ENCODE results near the gene APOD. TPM values are rescaled to one million over a fixed set of nuclear protein-coding genes. Genes with fewer than 3 reads are reported as not detected.
"Not testable (repeated sequence)": the region's sequence is repeated elsewhere in the genome, so short reads cannot be mapped to it uniquely, and the experiment has no call there.

APOD gene
- total RNA-seq, 1 experiment from 2014 or later = not detected

DNA sequence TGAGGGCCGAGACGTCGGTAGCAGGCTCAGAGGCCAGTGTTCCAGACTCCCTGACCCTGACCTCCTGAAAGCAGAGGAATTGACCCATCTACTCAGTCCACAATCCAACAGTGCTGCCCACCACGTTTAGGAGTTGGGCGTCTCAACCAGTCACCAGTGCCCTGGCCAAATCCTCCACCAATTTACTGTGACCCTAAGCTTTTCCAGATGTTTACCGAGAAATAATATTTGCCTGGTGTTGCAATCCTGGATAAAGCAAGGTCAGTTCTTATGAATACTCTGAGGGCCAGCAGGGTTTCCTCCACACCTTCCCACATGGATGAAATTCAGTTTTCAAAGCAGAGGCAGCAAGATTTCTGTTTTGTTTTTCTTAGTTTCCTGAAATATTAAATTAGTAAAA is 7.5 kb upstream of the APOD start:
- no peak overlapping the region for H2BK12ac ChIP-seq (ENCODE audit: insufficient read length, low read depth, low read length)

GRCh38 chr3:195590381-195590780 is 6.6 kb upstream of the APOD start:
- no CpG with 5 or more reads among the region's 2 CpGs for WGBS (ENCODE audit: extremely low coverage, insufficient read length, low lambda C conversion rate)
- not testable (repeated sequence) for H3K14ac ChIP-seq (ENCODE audit: insufficient read depth, low read length); H3K4me1 ChIP-seq (ENCODE audit: insufficient read depth, low read length); H3K79me1 ChIP-seq (ENCODE audit: insufficient read depth, low read depth, low read length, poor library complexity, severe bottlenecking); H3K9me3 ChIP-seq (ENCODE audit: control insufficient read depth, low read depth, low read length); H2BK20ac ChIP-seq (ENCODE audit: low read depth, low read length, poor library complexity, severe bottlenecking); H3K36me3 Mint-ChIP-seq (ENCODE audit: insufficient read depth in 1 of 3, low read depth in 3 of 3); H2BK15ac ChIP-seq (ENCODE audit: low read depth, low read length); H3K27ac ChIP-seq (ENCODE audit: insufficient read length, low read depth, low read length); H2AK5ac ChIP-seq (ENCODE audit: insufficient read length, low read length); H3K4ac ChIP-seq (ENCODE audit: low read depth, low read length); H4K91ac ChIP-seq (ENCODE audit: insufficient read length, low read depth, low read length); H3K23me2 ChIP-seq (ENCODE audit: insufficient read length, low read depth, low read length, poor library complexity, severe bottlenecking); H3T11ph ChIP-seq (ENCODE audit: low read length); H3K9ac ChIP-seq (ENCODE audit: extremely low read depth, insufficient read length, low read length); H4K5ac ChIP-seq (ENCODE audit: insufficient read length, low read depth, low read length); H4K20me1 ChIP-seq (ENCODE audit: control insufficient read depth, insufficient read depth, insufficient read length); H3K4me3 Mint-ChIP-seq; H2BK120ac ChIP-seq (ENCODE audit: low read depth, low read length, poor library complexity, severe bottlenecking); H2BK5ac ChIP-seq (ENCODE audit: insufficient read length, low read length); H3K27me3 ChIP-seq (ENCODE audit: insufficient read depth, low read length); H3K27me3 Mint-ChIP-seq (ENCODE audit: low read depth); H3K23ac ChIP-seq (ENCODE audit: insufficient read length, low read depth, low read length); H3K27ac Mint-ChIP-seq; H4K8ac ChIP-seq (replicated peaks; ENCODE audit: insufficient read length, low read depth, low read length); H2AFZ ChIP-seq (ENCODE audit: low read length); H3K4me2 ChIP-seq (ENCODE audit: insufficient read depth, insufficient read length, low read length); H3K79me2 ChIP-seq (ENCODE audit: insufficient read depth, low read length); H3K18ac ChIP-seq (ENCODE audit: insufficient read length, low read depth, low read length); H2BK12ac ChIP-seq (ENCODE audit: insufficient read length, low read depth, low read length); H3K56ac ChIP-seq (ENCODE audit: insufficient read length, low read depth, low read length); DNase-seq; H3K9me3 Mint-ChIP-seq; H3K4me1 Mint-ChIP-seq

More for the DNA sequence above, 7.5 kb upstream of the APOD start:
- Mint-ChIP-seq H3K27ac (no peak overlapping the region), H3K27me3 (ENCODE audit: low read depth) (peaks cover 4% of the 10 kb centered on the region), H3K4me3 (no peak overlapping the region), H3K9me3 (peaks cover 0 to 7% of the 10 kb centered on the region in 2 experiments; a peak in 2 of 5 replicates), H3K4me1 (no peaks in the 10 kb centered on the region), H3K36me3 (ENCODE audit: insufficient read depth in 1 of 3, low read depth in 3 of 3) (no peaks in the 10 kb centered on the region)
- H2BK20ac ChIP-seq (ENCODE audit: low read depth, low read length, poor library complexity, severe bottlenecking) = no peak overlapping the region
- H3K56ac ChIP-seq (ENCODE audit: insufficient read length, low read depth, low read length) = no peak overlapping the region
- no peak overlapping the region for H3K4me2 ChIP-seq (ENCODE audit: insufficient read depth, insufficient read length, low read length)
- H3K23ac ChIP-seq (ENCODE audit: insufficient read length, low read depth, low read length) = no peak overlapping the region
- DNase-seq = no peak
- H4K5ac ChIP-seq (ENCODE audit: insufficient read length, low read depth, low read length) = no peak overlapping the region
- no CpG with 5 or more reads among the region's 6 CpGs for WGBS (ENCODE audit: extremely low coverage, insufficient read length, low lambda C conversion rate)
- no peak overlapping the region for H2BK120ac ChIP-seq (ENCODE audit: low read depth, low read length, poor library complexity, severe bottlenecking)
- no peak overlapping the region for H2AFZ ChIP-seq (ENCODE audit: low read length)
- H3K4ac ChIP-seq (ENCODE audit: low read depth, low read length) = no peak overlapping the region
- no peak overlapping the region for H3T11ph ChIP-seq (ENCODE audit: low read length)
- H3K27ac ChIP-seq (ENCODE audit: insufficient read length, low read depth, low read length) = no peak overlapping the region
- no peak for TF ChIP-seq CTCF (conservative IDR thresholded peaks at IDR 0.05)
- no peaks in the 10 kb centered on the region for H3K27me3 ChIP-seq (ENCODE audit: insufficient read depth, low read length)
- H3K14ac ChIP-seq (ENCODE audit: insufficient read depth, low read length) = no peak overlapping the region
- no peak overlapping the region for H2BK15ac ChIP-seq (ENCODE audit: low read depth, low read length)
- no peak overlapping the region for H4K8ac ChIP-seq (replicated peaks; ENCODE audit: insufficient read length, low read depth, low read length)
- no peaks in the 10 kb centered on the region for H3K79me2 ChIP-seq (ENCODE audit: insufficient read depth, low read length)
- no peaks in the 10 kb centered on the region for H3K4me1 ChIP-seq (ENCODE audit: insufficient read depth, low read length)
- no peaks in the 10 kb centered on the region for H3K23me2 ChIP-seq (ENCODE audit: insufficient read length, low read depth, low read length, poor library complexity, severe bottlenecking)
- H4K91ac ChIP-seq (ENCODE audit: insufficient read length, low read depth, low read length) = no peak overlapping the region
- H3K9ac ChIP-seq (ENCODE audit: extremely low read depth, insufficient read length, low read length) = no peak overlapping the region
- no peaks in the 10 kb centered on the region for H3K9me3 ChIP-seq (ENCODE audit: control insufficient read depth, low read depth, low read length)
- H2AK5ac ChIP-seq (ENCODE audit: insufficient read length, low read length) = no peak overlapping the region
- no peaks in the 10 kb centered on the region for H3K79me1 ChIP-seq (ENCODE audit: insufficient read depth, low read depth, low read length, poor library complexity, severe bottlenecking)
- H4K20me1 ChIP-seq (ENCODE audit: control insufficient read depth, insufficient read depth, insufficient read length) = no peaks in the 10 kb centered on the region
- H3K18ac ChIP-seq (ENCODE audit: insufficient read length, low read depth, low read length) = no peak overlapping the region
- no peak overlapping the region for H2BK5ac ChIP-seq (ENCODE audit: insufficient read length, low read length)
